Astrocyte (in vitro differentiated cells and primary cell): ENCODE measurements around the gene ZNF584. TPM values are rescaled to one million over a fixed set of nuclear protein-coding genes. Genes with fewer than 3 reads are reported as not detected.

Source experiments
- DNase-seq: peaks from one replicate; pipeline ENCODE4 v3.0.0-alpha.2; 2010; ENCODE audit warnings: low read depth
- FAIRE-seq: peaks from 2 replicates; lab custom pipeline; 2011; peaks lifted over from hg19 to GRCh38; lab: Jason Lieb, UNC
- H2AFZ ChIP-seq: 2 replicates; pipeline ENCODE4 v1.6.0; 2012; ENCODE audit warnings: low read depth, low read length, inconsistent platforms
- H3K27ac ChIP-seq: 2 replicates; pipeline ENCODE4 v1.5.1; 2011; ENCODE audit warnings: low read depth, low read length, inconsistent platforms
- H3K27me3 ChIP-seq: 2 replicates; pipeline ENCODE4 v1.6.0; 2011; ENCODE audit warnings: low read length, inconsistent platforms; ENCODE audit not compliant: insufficient read depth
- H3K36me3 ChIP-seq: 2 replicates; pipeline ENCODE4 v1.5.1; 2011; ENCODE audit warnings: low read length, inconsistent platforms; ENCODE audit not compliant: insufficient read depth
- H3K4me1 ChIP-seq: 2 replicates; pipeline ENCODE4 v1.5.1; 2011; ENCODE audit warnings: low read length, inconsistent platforms; ENCODE audit not compliant: insufficient read depth
- H3K4me2 ChIP-seq: 2 replicates; pipeline ENCODE4 v1.6.0; 2012; ENCODE audit warnings: low read length, inconsistent platforms
- H3K4me3 ChIP-seq: 2 replicates; pipeline ENCODE4 v1.5.1; 2011; ENCODE audit warnings: low read depth, mild to moderate bottlenecking, low read length, inconsistent platforms; ENCODE audit not compliant: insufficient read depth
- H3K79me2 ChIP-seq: 2 replicates; pipeline ENCODE4 v1.6.0; 2012; ENCODE audit warnings: mild to moderate bottlenecking, low read length, inconsistent platforms; ENCODE audit not compliant: insufficient read depth
- H3K9ac ChIP-seq: 2 replicates; pipeline ENCODE4 v1.6.0; 2012; ENCODE audit warnings: mild to moderate bottlenecking, low read length, inconsistent platforms
- H3K9me3 ChIP-seq: 2 replicates; pipeline ENCODE4 v1.5.1; 2012; ENCODE audit warnings: low read depth, mild to moderate bottlenecking, low read length, inconsistent platforms; ENCODE audit not compliant: insufficient read depth
- H4K20me1 ChIP-seq: 2 replicates; pipeline ENCODE4 v1.6.0; 2012; ENCODE audit warnings: low read length, inconsistent platforms; ENCODE audit not compliant: insufficient read depth
- H3K27ac Mint-ChIP-seq: one replicate; pipeline ENCODE4 v1.8.0; 2021; ENCODE audit warnings: mild to moderate bottlenecking, mixed read lengths; ENCODE audit not compliant: unreplicated experiment
- H3K27me3 Mint-ChIP-seq: one replicate; pipeline ENCODE4 v1.8.0; 2021; ENCODE audit warnings: low read depth, mixed read lengths; ENCODE audit not compliant: unreplicated experiment
- H3K36me3 Mint-ChIP-seq: one replicate; pipeline ENCODE4 v1.8.0; 2021; ENCODE audit warnings: low read depth, mixed read lengths; ENCODE audit not compliant: unreplicated experiment
- H3K4me1 Mint-ChIP-seq: one replicate; pipeline ENCODE4 v1.8.0; 2021; ENCODE audit warnings: low read depth, mixed read lengths; ENCODE audit not compliant: unreplicated experiment
- H3K4me3 Mint-ChIP-seq: one replicate; pipeline ENCODE4 v1.8.0; 2021; ENCODE audit warnings: mild to moderate bottlenecking, moderate library complexity, mixed read lengths; ENCODE audit not compliant: unreplicated experiment
- H3K9me3 Mint-ChIP-seq: one replicate; pipeline ENCODE4 v1.8.0; 2021; ENCODE audit warnings: mild to moderate bottlenecking, mixed read lengths; ENCODE audit not compliant: unreplicated experiment
- EZH2 ChIP-seq: IDR thresholded peaks from 2 replicates; pipeline ENCODE4 v1.6.1; 2012; ENCODE audit warnings: mild to moderate bottlenecking, low read length, inconsistent platforms; ENCODE audit not compliant: insufficient read depth
- total RNA-seq: library from RNA; stranded (reverse); gene quantifications from 2 replicates; pipeline ENCODE4 v1.2.1, GENCODE V29; 2021
- TF ChIP-seq, protein P1 (sequence below): IDR thresholded peaks from 2 replicates; pipeline ENCODE4 v1.5.1; 2011; ENCODE audit warnings: low read depth, mild to moderate bottlenecking, inconsistent platforms, low read length, moderate library complexity; ENCODE audit not compliant: insufficient read depth

The ZNF584 gene
- total RNA-seq, 1 donor from 2014 or later = 12.7 TPM

DNA sequence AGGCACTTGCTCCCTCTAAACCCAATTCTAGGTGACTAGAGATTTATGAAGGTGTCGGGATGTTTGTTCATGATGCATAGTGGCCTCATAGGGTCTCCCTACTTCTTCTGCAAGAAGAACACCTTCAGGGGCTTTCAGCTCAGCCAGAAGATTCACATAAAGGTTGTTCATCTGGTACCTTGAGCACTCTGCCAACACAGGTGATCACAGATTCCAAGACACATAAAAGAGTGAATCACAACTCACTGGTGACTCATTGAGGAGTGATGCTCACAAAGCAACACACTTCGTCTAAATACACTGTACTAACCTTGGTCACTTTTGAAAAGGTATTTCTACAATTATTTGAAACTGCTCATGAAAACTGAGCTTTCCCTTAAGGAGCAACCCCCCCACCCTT is 51.6 kb downstream of the ZNF584 start:
- H3K4me2 ChIP-seq = no peak overlapping the region
- no peak overlapping the region for H3K4me3 Mint-ChIP-seq
- no peaks in the 10 kb centered on the region for H3K4me1 ChIP-seq
- no peak overlapping the region for H3K27ac Mint-ChIP-seq
- H3K79me2 ChIP-seq = no peaks in the 10 kb centered on the region
- H3K27me3 ChIP-seq = no peaks in the 10 kb centered on the region
- H3K4me1 Mint-ChIP-seq = no peaks in the 10 kb centered on the region
- DNase-seq (no peak), FAIRE-seq (no peak)
- H3K36me3 Mint-ChIP-seq = peaks cover 21% of the 10 kb centered on the region
- H3K36me3 ChIP-seq = peaks cover 3% of the 10 kb centered on the region
- TF ChIP-seq, protein P1, sequence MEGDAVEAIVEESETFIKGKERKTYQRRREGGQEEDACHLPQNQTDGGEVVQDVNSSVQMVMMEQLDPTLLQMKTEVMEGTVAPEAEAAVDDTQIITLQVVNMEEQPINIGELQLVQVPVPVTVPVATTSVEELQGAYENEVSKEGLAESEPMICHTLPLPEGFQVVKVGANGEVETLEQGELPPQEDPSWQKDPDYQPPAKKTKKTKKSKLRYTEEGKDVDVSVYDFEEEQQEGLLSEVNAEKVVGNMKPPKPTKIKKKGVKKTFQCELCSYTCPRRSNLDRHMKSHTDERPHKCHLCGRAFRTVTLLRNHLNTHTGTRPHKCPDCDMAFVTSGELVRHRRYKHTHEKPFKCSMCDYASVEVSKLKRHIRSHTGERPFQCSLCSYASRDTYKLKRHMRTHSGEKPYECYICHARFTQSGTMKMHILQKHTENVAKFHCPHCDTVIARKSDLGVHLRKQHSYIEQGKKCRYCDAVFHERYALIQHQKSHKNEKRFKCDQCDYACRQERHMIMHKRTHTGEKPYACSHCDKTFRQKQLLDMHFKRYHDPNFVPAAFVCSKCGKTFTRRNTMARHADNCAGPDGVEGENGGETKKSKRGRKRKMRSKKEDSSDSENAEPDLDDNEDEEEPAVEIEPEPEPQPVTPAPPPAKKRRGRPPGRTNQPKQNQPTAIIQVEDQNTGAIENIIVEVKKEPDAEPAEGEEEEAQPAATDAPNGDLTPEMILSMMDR = no peak
- no peak for TF ChIP-seq EZH2
- no peak overlapping the region for H3K9ac ChIP-seq
- H3K4me3 ChIP-seq = no peak overlapping the region
- H3K27me3 Mint-ChIP-seq = no peaks in the 10 kb centered on the region
- peaks cover 3% of the 10 kb centered on the region for H3K9me3 Mint-ChIP-seq
- no peak overlapping the region for H3K27ac ChIP-seq
- H3K9me3 ChIP-seq = no peaks in the 10 kb centered on the region
- no peaks in the 10 kb centered on the region for H4K20me1 ChIP-seq
- H2AFZ ChIP-seq = no peak overlapping the region

DNA sequence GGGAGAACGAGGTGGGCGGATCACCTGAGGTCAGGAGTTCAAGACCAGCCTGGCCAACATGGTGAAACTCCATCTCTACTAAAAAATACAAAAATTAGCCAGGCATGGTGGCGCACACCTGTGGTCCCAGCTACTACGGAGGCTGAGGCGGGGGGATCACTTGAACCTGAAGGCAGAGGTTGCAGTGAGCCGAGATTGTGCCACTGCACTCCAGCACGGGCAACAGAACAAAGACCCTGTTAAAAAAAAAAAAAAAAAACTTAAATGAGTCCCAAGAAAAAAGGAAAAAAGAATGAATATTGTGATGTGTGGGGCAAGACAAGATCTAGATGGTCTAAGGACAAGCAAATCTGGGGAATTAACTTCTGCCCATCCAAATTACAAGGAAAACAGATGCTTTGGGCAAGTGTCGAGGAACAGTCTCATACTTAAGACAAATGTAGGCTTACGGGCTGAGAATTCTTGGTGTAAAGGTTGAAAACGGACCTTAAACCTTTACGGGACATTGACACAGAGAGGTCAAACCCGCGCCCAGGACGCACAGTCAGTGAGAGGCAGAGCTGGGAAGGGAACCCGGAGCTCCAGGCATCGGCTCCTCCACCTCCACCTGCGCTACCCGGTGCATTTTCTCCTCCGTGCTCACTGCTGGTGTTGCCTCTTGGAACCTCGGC is 57.8 kb downstream of the ZNF584 start:
- H3K9ac ChIP-seq = peak overlapping the region; percentile 87
- Mint-ChIP-seq H3K36me3 (peaks cover 10% of the 10 kb centered on the region), H3K27ac (peak overlapping the region; percentile 34)

More for the DNA sequence above, 57.8 kb downstream of the ZNF584 start:
- Histone ChIP-seq H3K4me2 (peak overlapping the region; percentile 91), H3K27ac (no peak overlapping the region), H4K20me1 (peaks cover 21% of the 10 kb centered on the region), H3K4me1 (peaks cover 10% of the 10 kb centered on the region), H3K27me3 (no peaks in the 10 kb centered on the region), H2AFZ (peak overlapping the region; percentile 94), H3K79me2 (peaks cover 27% of the 10 kb centered on the region), H3K4me3 (peak overlapping the region; percentile 85), H3K36me3 (no peaks in the 10 kb centered on the region), H3K9me3 (no peaks in the 10 kb centered on the region)
- peaks cover 13% of the 10 kb centered on the region for H3K4me1 Mint-ChIP-seq
- no peak for DNase-seq
- H3K9me3 Mint-ChIP-seq = no peaks in the 10 kb centered on the region
- FAIRE-seq = no peak
- TF ChIP-seq, protein P1 = no peak
- no peak for TF ChIP-seq EZH2
- H3K4me3 Mint-ChIP-seq = peak overlapping the region; percentile 80
- peaks cover 2% of the 10 kb centered on the region for H3K27me3 Mint-ChIP-seq
